Karpas-422 (cell line): ENCODE data around the gene AGAP1. TPM values are rescaled to one million over a fixed set of nuclear protein-coding genes. Genes with fewer than 3 reads are reported as not detected.

Experiments used
- DNase-seq: peaks from one replicate; pipeline ENCODE4 v3.0.0-alpha.2; 2015
- H2AFZ ChIP-seq: fragments of 200-600 bp; sonication (generic); 2 replicates; pipeline ENCODE4 v1.6.1; 2014; ENCODE audit warnings: antibody characterized with exemption, low read length, mixed read lengths
- H3K27ac ChIP-seq: fragments of 200-600 bp; sonication (generic); 2 replicates; pipeline ENCODE4 v1.5.1; 2014; ENCODE audit warnings: mild to moderate bottlenecking, low read length, moderate library complexity
- H3K27me3 ChIP-seq: fragments of 200-600 bp; sonication (generic); 2 replicates; pipeline ENCODE4 v1.6.1; 2014; ENCODE audit warnings: low read length, mixed read lengths
- H3K36me3 ChIP-seq: fragments of 200-600 bp; sonication (generic); 2 replicates; pipeline ENCODE4 v1.6.1; 2014; ENCODE audit warnings: low read length, mixed read lengths; ENCODE audit not compliant: insufficient read depth
- H3K4me1 ChIP-seq: fragments of 200-600 bp; sonication (generic); 2 replicates; pipeline ENCODE4 v1.6.1; 2014; ENCODE audit warnings: mild to moderate bottlenecking, low read length, mixed read lengths
- H3K4me2 ChIP-seq: fragments of 200-600 bp; sonication (generic); 2 replicates; pipeline ENCODE4 v1.6.1; 2014; ENCODE audit warnings: low read length, low read depth, mild to moderate bottlenecking; ENCODE audit not compliant: poor library complexity, severe bottlenecking
- H3K4me3 ChIP-seq: fragments of 200-600 bp; sonication (generic); 2 replicates; pipeline ENCODE4 v1.5.1; 2014; ENCODE audit warnings: mild to moderate bottlenecking, antibody characterized with exemption, low read length, mixed read lengths
- H3K79me2 ChIP-seq: fragments of 200-600 bp; sonication (generic); 2 replicates; pipeline ENCODE4 v1.6.1; 2014; ENCODE audit warnings: mild to moderate bottlenecking, low read length, mixed read lengths
- H3K9ac ChIP-seq: fragments of 200-600 bp; sonication (generic); 2 replicates; pipeline ENCODE4 v1.6.0; 2014; ENCODE audit warnings: low read length
- H3K9me2 ChIP-seq: fragments of 200-600 bp; sonication (generic), shearing (Covaris generic); replicated peaks from 2 replicates; pipeline ENCODE4 v1.6.0; 2014; ENCODE audit warnings: mild to moderate bottlenecking, low read length, moderate library complexity; ENCODE audit not compliant: insufficient read depth
- H3K9me3 ChIP-seq: fragments of 300-700, 200-600 bp; sonication (generic); 2 replicates; pipeline ENCODE4 v1.6.1; 2014; ENCODE audit warnings: low read length, mixed read lengths
- H4K20me1 ChIP-seq: fragments of 200-600 bp; sonication (generic); 2 replicates; pipeline ENCODE4 v1.6.1; 2014; ENCODE audit warnings: mild to moderate bottlenecking, antibody characterized with exemption, low read length, low read depth; ENCODE audit not compliant: insufficient read depth
- total RNA-seq: library from RNA; depleted of rRNA; stranded (reverse); fragments of >200 nt; shearing (Covaris generic); gene quantifications from 2 replicates; pipeline ENCODE4 v1.2.3, GENCODE V29; 2014; ENCODE audit warnings: low replicate concordance

AGAP1 gene
- total RNA-seq, 1 experiment from 2014 or later, result not detected

GRCh38 chr2:235554936-235555335 lies 61.1 kb downstream of the AGAP1 start:
- Histone ChIP-seq H3K79me2 (no peaks in the 10 kb centered on the region), H3K9me3 (no peaks in the 10 kb centered on the region), H3K9me2 (no peaks in the 10 kb centered on the region), H3K9ac (no peak overlapping the region), H4K20me1 (no peaks in the 10 kb centered on the region), H3K27me3 (no peaks in the 10 kb centered on the region), H3K4me3 (no peak overlapping the region), H3K36me3 (no peaks in the 10 kb centered on the region), H3K4me1 (no peaks in the 10 kb centered on the region), H3K27ac (no peak overlapping the region), H3K4me2 (no peak overlapping the region), H2AFZ (no peak overlapping the region)
- DNase-seq, result no peak

GRCh38 chr2:235555371-235555770 lies 61.5 kb downstream of the AGAP1 start:
- no peaks in the 10 kb centered on the region for H3K9me3 ChIP-seq
- H3K36me3 ChIP-seq, result no peaks in the 10 kb centered on the region
- no peak for DNase-seq
- H3K4me1 ChIP-seq, result no peaks in the 10 kb centered on the region
- no peaks in the 10 kb centered on the region for H3K27me3 ChIP-seq
- no peak overlapping the region for H3K4me3 ChIP-seq
- no peak overlapping the region for H2AFZ ChIP-seq
- no peak overlapping the region for H3K27ac ChIP-seq
- H3K9me2 ChIP-seq, result no peaks in the 10 kb centered on the region
- H3K9ac ChIP-seq, result no peak overlapping the region
- H3K4me2 ChIP-seq, result no peak overlapping the region
- no peaks in the 10 kb centered on the region for H3K79me2 ChIP-seq
- H4K20me1 ChIP-seq, result no peaks in the 10 kb centered on the region

GRCh38 chr2:235556086-235556485 lies 62.2 kb downstream of the AGAP1 start:
- no peak overlapping the region for H3K4me3 ChIP-seq
- H3K9me3 ChIP-seq, result no peaks in the 10 kb centered on the region
- H3K9me2 ChIP-seq, result no peaks in the 10 kb centered on the region
- no peaks in the 10 kb centered on the region for H3K27me3 ChIP-seq
- no peaks in the 10 kb centered on the region for H3K36me3 ChIP-seq
- no peaks in the 10 kb centered on the region for H3K79me2 ChIP-seq
- no peak overlapping the region for H3K27ac ChIP-seq
- no peak for DNase-seq
- H4K20me1 ChIP-seq, result no peaks in the 10 kb centered on the region
- H2AFZ ChIP-seq, result no peak overlapping the region
- H3K4me1 ChIP-seq, result no peaks in the 10 kb centered on the region
- no peak overlapping the region for H3K9ac ChIP-seq
- H3K4me2 ChIP-seq, result no peak overlapping the region

GRCh38 chr2:235556901-235557300 lies 63.1 kb downstream of the AGAP1 start:
- H2AFZ ChIP-seq, result no peak overlapping the region
- H4K20me1 ChIP-seq, result no peaks in the 10 kb centered on the region
- H3K27me3 ChIP-seq, result no peaks in the 10 kb centered on the region
- H3K79me2 ChIP-seq, result no peaks in the 10 kb centered on the region
- no peaks in the 10 kb centered on the region for H3K4me1 ChIP-seq
- no peak for DNase-seq
- H3K27ac ChIP-seq, result no peak overlapping the region
- no peaks in the 10 kb centered on the region for H3K9me2 ChIP-seq
- no peak overlapping the region for H3K4me3 ChIP-seq
- no peak overlapping the region for H3K9ac ChIP-seq
- H3K9me3 ChIP-seq, result no peaks in the 10 kb centered on the region
- no peaks in the 10 kb centered on the region for H3K36me3 ChIP-seq
- H3K4me2 ChIP-seq, result no peak overlapping the region

GRCh38 chr2:235557903-235558302 lies 64.1 kb downstream of the AGAP1 start:
- Histone ChIP-seq H3K4me1 (no peaks in the 10 kb centered on the region), H3K4me3 (no peak overlapping the region), H4K20me1 (no peaks in the 10 kb centered on the region), H3K36me3 (no peaks in the 10 kb centered on the region), H3K4me2 (no peak overlapping the region), H3K27me3 (no peaks in the 10 kb centered on the region), H3K9me3 (no peaks in the 10 kb centered on the region), H3K9ac (no peak overlapping the region), H3K9me2 (no peaks in the 10 kb centered on the region), H3K27ac (no peak overlapping the region), H2AFZ (no peak overlapping the region), H3K79me2 (no peaks in the 10 kb centered on the region)
- no peak for DNase-seq

- no peak for DNase-seq
- Histone ChIP-seq H3K4me1 (no peaks in the 10 kb centered on the region), H3K36me3 (no peaks in the 10 kb centered on the region), H3K79me2 (no peaks in the 10 kb centered on the region), H3K27ac (no peak overlapping the region), H3K27me3 (no peaks in the 10 kb centered on the region), H3K9me2 (no peaks in the 10 kb centered on the region), H3K9me3 (no peaks in the 10 kb centered on the region), H2AFZ (no peak overlapping the region), H4K20me1 (no peaks in the 10 kb centered on the region), H3K4me3 (no peak overlapping the region), H3K4me2 (no peak overlapping the region), H3K9ac (no peak overlapping the region)
These were observed 64.7 kb downstream of the AGAP1 start for GRCh38 chr2:235558572-235558971.

GRCh38 chr2:235560345-235560744 lies 66.5 kb downstream of the AGAP1 start:
- H3K4me1 ChIP-seq, result no peaks in the 10 kb centered on the region
- no peaks in the 10 kb centered on the region for H4K20me1 ChIP-seq
- no peaks in the 10 kb centered on the region for H3K9me2 ChIP-seq
- H3K4me2 ChIP-seq, result no peak overlapping the region
- H3K36me3 ChIP-seq, result no peaks in the 10 kb centered on the region
- no peak overlapping the region for H3K27ac ChIP-seq
- no peak overlapping the region for H3K4me3 ChIP-seq
- no peaks in the 10 kb centered on the region for H3K9me3 ChIP-seq
- H3K9ac ChIP-seq, result no peak overlapping the region
- H2AFZ ChIP-seq, result no peak overlapping the region
- H3K27me3 ChIP-seq, result no peaks in the 10 kb centered on the region
- DNase-seq, result no peak
- H3K79me2 ChIP-seq, result no peaks in the 10 kb centered on the region

GRCh38 chr2:235561450-235561849 lies 67.6 kb downstream of the AGAP1 start:
- Histone ChIP-seq H2AFZ (no peak overlapping the region), H3K9me2 (no peaks in the 10 kb centered on the region), H4K20me1 (no peaks in the 10 kb centered on the region), H3K79me2 (no peaks in the 10 kb centered on the region), H3K9ac (no peak overlapping the region), H3K27ac (no peak overlapping the region), H3K4me3 (no peak overlapping the region), H3K4me1 (no peaks in the 10 kb centered on the region), H3K27me3 (no peaks in the 10 kb centered on the region), H3K36me3 (no peaks in the 10 kb centered on the region), H3K9me3 (no peaks in the 10 kb centered on the region), H3K4me2 (no peak overlapping the region)
- no peak for DNase-seq
